HG02840 (cell line): ENCODE data around the gene RBM19.

Experiments
- ATAC-seq: cut with Tn5 transposase; IDR thresholded peaks from one replicate; pipeline ENCODE4 v1.9.1; 2021; ENCODE audit warnings: mild to moderate bottlenecking, moderate library complexity, moderate number of reproducible peaks; ENCODE audit not compliant: unreplicated experiment, low FRiP score

The RBM19 gene

DNA sequence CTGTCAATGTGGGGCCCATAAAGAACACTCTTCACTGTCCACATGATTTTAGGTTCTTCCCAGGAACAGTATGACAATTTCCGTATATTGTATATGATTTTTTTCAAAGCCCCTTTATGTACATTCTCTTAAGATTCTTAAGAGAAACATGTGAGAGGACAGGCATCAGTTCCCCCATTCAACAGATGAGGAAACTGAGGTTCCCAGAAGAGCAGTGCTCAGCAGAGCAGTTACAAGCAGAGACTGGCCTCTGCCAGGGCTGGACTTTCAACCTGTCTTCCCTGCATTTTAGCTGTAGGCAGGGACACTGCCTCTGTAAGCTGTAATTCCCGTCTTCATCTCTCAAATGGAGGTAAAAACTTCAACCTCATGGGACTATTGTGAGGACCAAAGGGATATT is 77.7 kb downstream of the RBM19 start:
- no peak for ATAC-seq

DNA sequence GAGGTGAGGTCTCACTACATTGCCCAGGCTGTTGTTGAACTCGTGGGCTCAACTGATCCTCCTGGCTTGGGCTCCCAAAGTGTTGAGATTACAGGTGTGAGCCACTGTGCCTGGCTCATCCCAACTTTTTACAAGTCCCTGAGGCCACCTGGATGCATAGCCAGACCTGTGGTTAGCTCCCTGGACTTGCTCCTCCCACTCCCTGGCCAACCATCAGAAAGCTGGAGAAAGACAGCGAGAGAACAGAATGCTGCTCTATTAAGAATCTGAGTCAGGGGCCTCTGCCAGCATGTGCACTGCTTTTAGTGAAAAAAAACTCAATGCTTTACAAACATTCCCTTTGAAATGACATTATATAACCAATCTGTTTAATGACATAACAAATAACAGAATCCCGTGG is 78.2 kb downstream of the RBM19 start:
- no peak for ATAC-seq

DNA sequence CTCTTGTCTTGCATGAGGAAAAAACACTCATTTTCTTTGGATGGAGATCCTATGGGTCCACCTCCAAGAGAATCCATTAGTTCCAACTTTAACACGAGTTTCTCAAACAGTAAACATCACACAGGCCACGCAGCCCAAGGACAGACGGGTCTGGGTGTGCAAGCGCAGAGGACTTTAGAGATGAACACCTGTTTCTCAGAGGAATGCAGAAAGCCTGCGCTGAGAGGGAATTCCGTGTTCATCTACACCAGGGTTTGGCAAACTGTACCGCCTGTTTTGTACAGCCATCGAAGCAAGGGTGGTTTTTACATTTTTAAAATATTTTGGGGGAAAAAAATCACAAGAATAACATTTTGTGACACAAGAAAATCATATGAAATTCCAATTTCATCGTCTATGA is 79.4 kb downstream of the RBM19 start:
- ATAC-seq, result no peak

DNA sequence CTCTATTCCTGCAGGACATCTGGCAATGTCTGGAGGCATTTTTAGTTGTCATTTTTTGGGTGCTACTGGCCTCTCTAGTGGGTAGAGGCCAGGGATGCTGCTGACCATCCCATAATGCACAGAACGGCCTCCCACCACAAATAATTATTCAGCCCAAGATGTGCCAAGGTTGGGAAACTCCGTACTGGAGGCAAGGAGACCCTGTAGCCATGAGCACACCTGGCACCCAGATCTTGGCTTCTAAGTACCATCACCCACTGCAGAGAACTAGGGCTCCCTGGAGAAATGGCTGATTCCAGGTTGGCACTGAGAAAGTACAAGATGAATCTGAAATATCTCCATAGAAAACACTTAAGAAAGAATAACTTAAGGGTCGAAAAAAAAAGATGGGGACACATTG is 81.7 kb downstream of the RBM19 start:
- no peak for ATAC-seq

DNA sequence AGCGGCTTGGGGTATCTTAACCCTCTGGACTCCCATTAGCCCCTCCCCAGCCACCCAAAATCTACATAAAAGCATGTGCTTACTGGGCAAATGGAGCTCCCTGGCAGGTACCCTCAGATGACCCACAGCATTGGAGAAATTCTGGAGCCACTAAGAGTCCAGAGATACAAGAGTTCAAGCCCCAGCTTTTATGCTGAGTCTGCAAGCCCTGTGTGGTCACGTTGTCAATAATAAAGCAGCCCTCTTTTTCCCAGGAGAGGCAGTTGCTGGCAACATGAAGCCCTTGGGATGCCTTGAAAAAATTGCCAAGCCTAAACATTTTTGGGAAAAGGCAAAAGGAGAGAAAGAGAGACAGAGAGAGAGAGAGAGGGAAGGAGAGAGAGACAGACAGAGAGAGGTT is 83.4 kb downstream of the RBM19 start:
- ATAC-seq, result no peak

DNA sequence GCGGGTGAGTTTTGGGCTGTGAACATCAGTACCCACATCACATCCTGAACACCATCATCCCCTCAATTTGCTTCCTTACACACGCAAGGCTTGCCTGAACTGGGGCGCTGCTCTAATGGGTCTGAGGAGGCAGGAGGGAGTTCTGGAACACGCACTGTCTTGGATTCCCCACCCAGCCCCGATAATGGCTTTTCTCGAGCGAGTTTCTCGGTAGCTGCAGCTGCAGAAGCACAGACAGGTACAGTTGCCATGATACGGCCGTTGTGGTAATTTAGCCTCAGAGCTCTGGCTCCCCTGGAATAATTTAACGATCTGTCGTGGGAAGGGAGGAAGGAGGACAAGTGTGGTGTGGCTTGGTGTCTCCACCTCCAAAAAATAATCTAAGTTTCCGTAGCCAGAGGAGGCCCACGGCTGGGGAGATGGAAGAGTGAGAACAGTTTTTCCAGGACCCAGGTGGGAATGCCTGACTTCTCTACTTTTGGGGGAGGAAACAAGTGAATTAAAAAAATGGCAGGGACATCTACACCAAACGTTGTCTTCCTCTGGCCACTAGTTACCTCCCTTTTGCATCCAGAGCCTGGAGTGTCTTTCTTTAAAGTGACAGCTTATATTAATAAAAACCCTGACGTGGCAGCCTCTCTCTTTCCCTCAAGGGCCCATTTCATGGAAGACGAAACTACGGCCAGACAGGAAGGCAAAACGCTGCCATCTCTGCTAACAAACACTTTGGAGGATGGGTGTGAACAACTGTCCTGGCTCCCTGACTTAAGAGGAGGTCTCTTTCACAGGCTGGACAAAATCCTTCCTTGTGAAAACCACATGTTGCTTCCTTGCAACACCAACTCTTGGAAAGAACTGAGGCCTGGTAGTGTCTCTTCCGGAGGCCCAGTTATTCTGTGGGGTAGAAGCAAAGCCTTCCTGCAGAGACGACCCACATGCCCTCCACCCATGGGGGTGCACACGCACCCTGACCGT is 84.8 kb downstream of the RBM19 start:
- no peak for ATAC-seq

DNA sequence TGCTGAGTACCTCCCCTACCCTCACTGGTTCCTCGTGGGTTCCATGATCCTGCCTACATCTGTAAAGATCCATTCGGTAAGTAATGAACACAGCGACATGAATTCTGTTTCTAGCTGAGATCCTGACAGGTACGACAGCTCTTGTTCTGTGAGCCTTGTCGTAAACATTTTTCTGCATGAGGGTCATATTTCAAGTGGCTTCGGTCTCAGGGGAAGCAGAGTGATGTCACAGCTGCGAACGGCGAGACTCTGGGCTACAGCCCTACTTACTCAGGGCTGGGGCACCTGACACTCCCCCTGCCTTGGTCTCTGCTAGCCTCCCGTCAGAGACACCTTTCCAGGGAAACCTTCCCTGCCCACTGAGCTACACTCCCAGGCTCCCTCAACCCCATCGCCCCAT is 85.8 kb downstream of the RBM19 start:
- no peak for ATAC-seq

DNA sequence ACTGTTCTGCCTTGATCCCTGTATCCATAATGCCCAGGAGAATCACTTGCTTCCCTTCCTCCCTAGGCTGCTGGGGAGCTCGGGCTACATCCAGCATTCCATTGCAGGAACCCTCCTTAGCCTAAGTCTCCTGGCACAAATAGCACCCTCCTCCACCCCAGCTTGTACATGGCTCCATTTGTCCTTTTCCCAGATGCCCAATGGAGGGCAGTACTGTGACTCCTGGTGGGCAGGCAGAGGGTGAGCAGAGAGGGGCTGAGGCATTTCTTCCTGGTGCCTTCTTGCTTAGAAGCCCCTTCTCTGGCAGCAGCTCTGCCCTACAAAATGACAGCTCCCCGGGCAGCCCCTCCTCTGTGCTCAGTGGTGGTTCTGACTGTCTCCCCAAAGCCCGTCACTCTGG is 86.5 kb downstream of the RBM19 start:
- ATAC-seq, result no peak

DNA sequence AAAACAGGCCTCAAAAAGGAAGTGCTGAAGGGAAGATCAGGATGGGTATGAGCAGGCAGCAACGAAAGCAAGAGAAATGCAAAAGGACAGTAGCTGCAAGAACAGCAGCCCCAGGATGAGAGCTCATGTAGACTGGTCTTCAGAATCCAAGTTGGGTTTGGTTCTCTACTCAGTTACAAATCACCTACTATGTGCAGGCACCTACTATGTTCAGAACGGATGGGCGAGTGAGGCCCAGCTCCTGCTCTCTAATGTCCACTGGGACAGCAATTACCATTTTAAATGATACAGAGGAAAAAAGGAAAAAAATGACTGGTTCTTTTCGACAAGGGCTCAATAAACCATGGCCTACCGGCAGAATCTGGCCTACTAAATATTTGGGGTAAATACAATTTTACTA is 88.5 kb downstream of the RBM19 start:
- ATAC-seq, result no peak

DNA sequence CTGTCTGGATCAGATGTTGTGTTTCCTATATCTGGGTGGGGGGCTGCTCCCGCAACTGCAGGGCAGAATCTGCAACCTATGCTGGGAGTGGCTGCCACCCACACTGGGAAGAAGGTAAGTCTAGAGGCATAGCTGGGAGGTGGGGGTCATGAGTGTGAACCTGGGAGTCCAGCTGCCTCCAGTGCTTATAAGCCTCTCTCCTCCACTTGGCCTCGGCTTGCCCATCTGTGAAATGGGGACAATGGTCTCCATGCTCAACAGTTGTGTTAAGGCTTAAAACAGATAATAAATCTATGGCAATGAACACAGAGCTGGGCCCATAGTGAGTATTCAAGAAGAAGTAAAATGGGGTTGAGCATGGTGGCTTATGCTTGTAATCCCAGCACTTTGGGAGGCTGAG is 90.0 kb downstream of the RBM19 start:
- ATAC-seq, result no peak

DNA sequence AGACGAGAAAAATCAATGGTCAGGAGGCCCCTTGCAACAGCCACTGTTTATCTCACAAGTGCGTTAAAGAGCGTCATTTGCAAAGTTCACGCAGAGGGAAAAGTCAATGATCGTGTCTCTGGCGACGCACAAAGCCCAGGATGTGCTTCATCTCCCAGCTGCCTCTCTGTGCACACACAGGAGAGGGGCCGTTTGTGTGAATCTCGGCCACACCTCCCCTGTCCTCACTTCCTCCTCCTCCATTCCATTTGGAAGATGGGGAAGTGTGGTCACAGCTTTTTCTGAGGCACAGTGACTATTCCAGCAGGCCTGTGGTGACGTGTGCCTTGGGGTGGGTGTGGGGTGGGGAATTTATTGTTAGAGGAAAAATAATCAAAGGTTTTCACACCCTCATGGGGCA is 90.4 kb downstream of the RBM19 start:
- no peak for ATAC-seq

DNA sequence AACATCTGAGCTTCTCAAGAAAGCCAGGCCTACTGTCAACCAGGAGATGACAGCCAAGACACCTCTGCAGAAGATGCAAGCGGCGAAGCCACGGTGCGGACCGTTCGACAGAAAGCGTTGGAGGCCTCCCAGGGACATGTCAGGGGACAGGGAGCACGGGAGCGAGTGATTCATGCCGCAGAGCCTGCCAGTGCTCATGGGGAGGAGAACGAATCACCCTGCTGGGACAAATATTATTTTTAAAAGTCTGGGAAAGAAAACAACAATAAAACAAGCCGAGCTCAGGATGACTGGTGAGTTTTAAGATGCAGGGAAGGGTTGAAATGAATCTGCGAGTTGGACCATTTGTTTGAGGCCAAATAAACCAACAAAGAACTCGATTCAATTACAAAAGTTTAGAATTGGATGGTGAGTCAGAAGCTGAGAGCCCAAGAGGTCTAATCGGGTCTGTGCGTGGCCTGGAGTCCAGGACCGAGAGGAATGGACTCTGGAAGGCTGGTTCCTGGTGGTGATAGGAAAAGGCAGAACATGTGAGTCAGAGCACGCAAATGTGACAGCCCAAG is 91.0 kb downstream of the RBM19 start:
- no peak for ATAC-seq

DNA sequence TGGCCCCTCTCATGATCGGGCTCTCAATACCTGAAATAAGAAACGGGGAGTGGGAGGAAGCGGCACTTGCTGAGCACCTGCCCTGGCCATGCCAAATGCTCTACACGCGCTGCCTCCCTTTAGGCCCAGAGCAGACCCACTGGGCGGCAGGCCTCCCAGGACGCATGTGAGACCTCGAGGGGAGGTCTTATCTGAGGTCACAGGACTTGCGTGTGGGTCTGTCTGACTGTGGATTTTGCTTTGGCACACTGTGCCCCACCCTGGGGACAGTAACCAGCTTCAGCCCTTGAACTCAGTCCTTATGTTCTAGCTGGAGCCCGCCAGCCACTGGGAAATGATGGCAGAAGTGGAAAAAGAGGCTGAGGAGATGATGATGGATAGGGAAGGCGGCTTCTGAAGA is 91.8 kb downstream of the RBM19 start:
- ATAC-seq, result no peak

DNA sequence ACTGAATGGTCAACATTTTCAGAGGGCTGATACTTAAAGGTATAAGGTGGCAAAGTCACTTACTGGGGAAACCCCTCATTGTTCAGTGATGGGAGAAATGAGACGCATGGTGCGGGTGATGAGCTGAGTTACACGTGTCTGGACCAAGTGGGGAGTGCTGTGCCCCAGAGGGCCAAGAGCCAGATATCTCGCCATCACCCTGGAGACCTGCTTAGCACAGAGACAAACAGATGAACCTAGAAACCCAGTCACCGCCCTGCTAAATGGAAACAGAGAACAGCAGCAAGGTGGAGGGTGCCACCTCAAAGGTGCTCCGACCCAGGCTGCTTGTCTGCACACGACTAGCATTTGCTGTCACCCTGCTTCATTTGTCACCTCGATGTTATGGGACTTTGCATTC is 92.4 kb downstream of the RBM19 start:
- ATAC-seq, result no peak

DNA sequence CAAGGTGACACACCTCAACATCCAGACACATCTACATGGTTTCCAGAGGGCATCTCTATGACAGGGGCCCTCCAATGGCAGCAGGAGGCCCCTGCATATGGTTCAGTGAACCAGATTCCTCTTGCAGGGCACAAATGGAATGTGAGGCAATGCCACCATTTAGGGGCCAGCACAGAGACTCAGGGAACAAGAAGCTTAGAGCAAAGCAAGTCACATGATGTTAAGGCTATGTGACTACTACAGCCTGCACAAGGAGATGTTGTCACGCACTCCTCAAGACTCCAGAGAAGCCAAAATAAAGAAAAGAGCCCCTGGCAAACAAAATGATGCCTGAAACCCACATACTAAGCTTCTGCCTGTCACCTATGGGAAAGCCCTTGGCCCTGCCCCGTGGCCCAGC is 95.2 kb downstream of the RBM19 start:
- no peak for ATAC-seq

DNA sequence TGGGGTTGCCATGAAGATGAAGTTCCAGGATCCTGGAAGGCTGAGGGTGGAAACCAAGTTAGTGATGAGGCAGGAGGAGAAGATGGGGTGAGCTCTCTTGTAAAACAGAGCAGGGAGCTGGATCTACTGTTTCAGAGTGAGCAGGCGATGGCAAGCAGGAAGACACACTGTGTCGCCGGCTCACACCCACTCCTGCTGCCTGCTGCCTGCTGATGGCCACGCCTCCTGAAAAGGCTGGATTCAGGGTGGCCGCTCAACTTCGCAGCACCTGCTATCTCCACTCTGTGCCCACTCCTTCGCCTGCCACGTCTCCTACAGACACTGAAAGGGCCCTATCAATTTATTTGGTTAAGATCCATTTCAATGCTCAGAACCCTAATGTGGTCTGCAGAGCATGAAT is 96.1 kb downstream of the RBM19 start:
- ATAC-seq, result no peak

DNA sequence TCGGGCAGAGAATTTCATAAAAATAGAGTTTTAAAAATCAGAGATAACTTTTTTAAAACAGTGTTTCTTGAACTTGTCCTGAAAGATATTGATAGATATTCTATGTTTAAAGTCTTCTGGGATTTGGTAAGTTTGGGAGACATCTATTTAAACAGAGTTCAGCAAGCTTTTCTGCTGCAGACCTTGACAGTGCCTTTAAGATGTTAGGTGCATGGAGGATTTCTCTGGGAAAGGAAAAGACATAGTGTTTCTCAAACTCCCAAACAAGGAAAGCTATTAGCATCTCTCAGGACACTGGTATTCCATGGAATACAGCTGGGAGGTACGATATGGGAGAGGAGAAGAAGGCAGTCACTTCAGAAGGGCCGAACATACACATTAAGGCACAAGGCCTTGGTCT is 97.8 kb downstream of the RBM19 start:
- no peak for ATAC-seq

DNA sequence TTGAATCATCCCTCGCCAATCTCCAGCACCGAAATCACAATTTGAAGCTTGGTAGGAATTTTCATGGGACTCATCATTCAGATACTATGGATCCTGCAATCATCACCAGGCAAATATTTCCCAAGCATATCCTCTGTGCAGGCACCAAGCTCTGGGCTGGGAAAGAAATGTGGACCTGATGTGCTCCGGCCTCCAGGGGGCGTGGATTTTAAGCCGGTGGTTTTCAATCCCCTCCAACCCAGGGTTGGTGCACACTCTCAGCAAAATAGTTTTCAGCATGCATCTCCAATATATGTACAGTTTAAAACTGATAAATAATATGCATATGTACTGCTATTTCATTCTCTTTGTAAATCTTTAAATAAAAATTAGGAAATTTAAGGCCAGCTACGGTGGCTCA is 98.9 kb downstream of the RBM19 start:
- no peak for ATAC-seq

DNA sequence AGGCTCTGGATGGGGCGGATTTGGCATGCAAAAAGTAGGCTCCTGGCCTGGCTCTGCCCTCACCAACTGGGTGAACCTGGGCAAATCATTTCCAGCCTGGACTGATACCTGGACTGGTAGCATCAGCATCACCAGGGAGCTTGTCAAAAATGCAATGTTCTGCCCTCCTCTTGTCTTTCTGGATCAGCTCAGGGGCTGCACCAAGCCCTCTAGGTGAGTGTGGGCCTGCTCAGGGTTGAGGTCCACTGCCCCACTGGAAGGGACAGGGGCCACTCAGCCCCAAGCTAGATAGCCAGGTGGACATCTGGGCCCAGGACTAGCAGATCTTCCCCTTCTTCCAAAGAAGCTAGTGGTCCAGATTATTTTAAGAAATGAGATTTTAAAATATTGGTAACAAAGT is 99.6 kb downstream of the RBM19 start:
- ATAC-seq, result no peak

DNA sequence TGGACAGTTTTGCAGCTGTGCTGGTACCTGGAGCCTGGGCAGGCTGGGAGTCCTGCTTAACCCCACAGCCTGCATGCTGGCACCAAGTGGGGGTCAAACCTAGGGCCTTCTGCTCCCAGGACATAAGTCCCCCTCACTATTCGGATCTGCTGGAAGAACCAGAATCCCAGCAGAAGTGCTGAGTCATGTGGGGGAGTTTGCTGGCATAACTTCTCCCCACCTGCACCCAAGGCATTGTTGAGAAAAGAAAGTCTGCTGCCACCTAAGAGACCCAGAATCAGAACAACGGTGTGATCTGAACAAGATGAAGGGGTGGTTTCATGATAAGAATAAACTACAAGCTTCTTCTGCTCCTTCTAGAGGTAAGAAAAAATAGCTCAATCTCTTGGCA is 102.7 kb downstream of the RBM19 start:
- no peak for ATAC-seq

DNA sequence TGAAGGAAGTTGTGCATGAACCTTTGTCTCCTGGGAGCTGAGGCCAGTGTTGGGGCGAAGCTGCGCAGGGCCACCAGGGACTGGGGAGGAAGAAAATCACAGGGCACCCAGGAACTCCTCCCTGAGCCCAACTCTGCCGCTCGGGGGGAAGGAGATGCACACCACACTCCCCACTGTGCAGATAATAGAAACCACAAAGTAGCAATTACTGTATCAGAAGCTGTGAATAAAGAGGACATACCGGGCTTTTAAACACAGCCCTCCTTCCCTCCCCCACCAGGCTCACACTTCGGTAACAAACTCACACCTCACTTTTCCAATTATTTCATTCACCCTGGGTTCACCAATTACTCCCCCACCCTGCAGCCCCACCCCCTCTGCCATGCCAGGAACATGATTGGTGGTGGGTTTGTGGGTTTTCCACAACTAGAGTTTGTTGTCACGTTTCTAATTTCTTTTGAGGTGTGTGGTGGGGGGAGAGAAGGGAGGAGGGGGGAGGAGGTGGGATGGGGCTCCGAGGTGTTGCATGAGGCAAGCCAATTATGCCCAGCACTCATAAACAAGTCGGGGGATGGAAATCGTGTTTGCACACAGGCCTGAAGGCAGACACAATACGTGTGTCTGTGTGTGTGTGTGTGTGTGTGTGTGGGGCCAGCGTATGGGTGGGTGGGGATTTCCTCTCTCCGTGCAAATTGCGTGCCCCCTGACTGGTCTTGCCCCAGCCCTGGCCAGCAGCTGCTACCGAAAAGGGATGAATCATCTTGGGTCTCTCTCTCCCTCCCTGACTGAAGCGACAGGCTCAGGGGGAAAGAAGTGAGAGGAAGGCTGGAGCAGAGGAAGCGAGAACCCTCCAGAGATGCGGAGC is 103.3 kb downstream of the RBM19 start:
- no peak for ATAC-seq
